Neural cell (in vitro differentiated cells): Measurements from ENCODE around the gene ACTL10. TPM values are rescaled to one million over a fixed set of nuclear protein-coding genes. Genes with fewer than 3 reads are reported as not detected.

Source experiments
- H2AFZ ChIP-seq: fragments of 200-600, 300-800 bp; sonication (generic), shearing (Covaris generic); 2 replicates; pipeline ENCODE4 v1.6.0; 2014; ENCODE audit warnings: low read depth, mild to moderate bottlenecking, antibody characterized with exemption, low read length, moderate library complexity
- H3F3A ChIP-seq: fragments of 200-600 bp; shearing (Covaris generic); 2 replicates; pipeline ENCODE4 v1.6.1; 2016; ENCODE audit warnings: mild to moderate bottlenecking, moderate library complexity, mixed read lengths, antibody characterized with exemption, low read length; ENCODE audit not compliant: insufficient read depth, poor library complexity, severe bottlenecking
- H3K27ac ChIP-seq: fragments of 200-600, 300-800 bp; sonication (generic), shearing (Covaris generic); 2 replicates; pipeline ENCODE4 v1.5.1; 2014; ENCODE audit warnings: mild to moderate bottlenecking, low read length, moderate library complexity
- H3K27me3 ChIP-seq: fragments of 300-800, 200-600 bp; sonication (generic), shearing (Covaris generic); 2 replicates; pipeline ENCODE4 v1.6.0; 2014; ENCODE audit warnings: mild to moderate bottlenecking, low read depth, low read length, moderate library complexity; ENCODE audit not compliant: insufficient read depth
- H3K36me3 ChIP-seq: fragments of 300-800, 200-600 bp; sonication (generic), shearing (Covaris generic); 2 replicates; pipeline ENCODE4 v1.5.1; 2014; ENCODE audit warnings: mild to moderate bottlenecking, antibody characterized with exemption, low read length, moderate library complexity; ENCODE audit not compliant: insufficient read depth
- H3K4me2 ChIP-seq: fragments of 300-800, 200-600 bp; sonication (generic), shearing (Covaris generic); 2 replicates; pipeline ENCODE4 v1.6.0; 2014; ENCODE audit warnings: mild to moderate bottlenecking, low read length
- H3K4me3 ChIP-seq: fragments of 300-800, 200-600 bp; sonication (generic), shearing (Covaris generic); 2 replicates; pipeline ENCODE4 v1.5.1; 2014; ENCODE audit warnings: mild to moderate bottlenecking, low read length, moderate library complexity
- H3K79me2 ChIP-seq: fragments of 200-600 bp; shearing (Covaris generic); replicated peaks from 2 replicates; pipeline ENCODE4 v1.6.0; 2014; ENCODE audit warnings: mild to moderate bottlenecking, low read length, moderate library complexity; ENCODE audit not compliant: insufficient read depth
- H3K9ac ChIP-seq: fragments of 300-800, 200-600 bp; sonication (generic), shearing (Covaris generic); 2 replicates; pipeline ENCODE4 v1.6.1; 2016; ENCODE audit warnings: mild to moderate bottlenecking, low read length, mixed read lengths
- H3K9me2 ChIP-seq: fragments of 200-600 bp; shearing (Covaris generic); 2 replicates; pipeline ENCODE4 v1.6.1; 2016; ENCODE audit warnings: mild to moderate bottlenecking, low read length, mixed read lengths; ENCODE audit not compliant: insufficient read depth
- H3K9me3 ChIP-seq: fragments of 200-600, 300-800 bp; sonication (generic), shearing (Covaris generic); 2 replicates; pipeline ENCODE4 v1.6.1; 2016; ENCODE audit warnings: mild to moderate bottlenecking, mixed run types, low read length, moderate library complexity, mixed read lengths
- H4K20me1 ChIP-seq: fragments of 200-600 bp; shearing (Covaris generic); 2 replicates; pipeline ENCODE4 v1.6.1; 2016; ENCODE audit warnings: mild to moderate bottlenecking, mixed run types; ENCODE audit not compliant: insufficient read depth
- CTCF ChIP-seq: fragments of 450-650 bp; IDR thresholded peaks from 2 replicates; pipeline ENCODE4 v1.5.1; 2014; ENCODE audit warnings: antibody characterized with exemption, mild to moderate bottlenecking, moderate library complexity; ENCODE audit not compliant: poor library complexity, severe bottlenecking
- EP300 ChIP-seq: fragments of 450-650 bp; conservative IDR thresholded peaks from 2 replicates; pipeline ENCODE4 v1.6.1; 2014; ENCODE audit warnings: antibody characterized with exemption, mild to moderate bottlenecking, moderate library complexity; ENCODE audit not compliant: poor library complexity, severe bottlenecking
- EZH2 ChIP-seq: fragments of 200-600, 300-800 bp; shearing (Covaris generic), sonication (generic); IDR thresholded peaks from 2 replicates; pipeline ENCODE4 v1.6.1; 2014; ENCODE audit warnings: antibody characterized with exemption, low read length, borderline replicate concordance, mild to moderate bottlenecking; ENCODE audit not compliant: insufficient read depth, poor library complexity, severe bottlenecking
- MXI1 ChIP-seq: fragments of 450-650 bp; conservative IDR thresholded peaks from 2 replicates; pipeline ENCODE4 v1.6.1; 2014; ENCODE audit warnings: antibody characterized with exemption, mild to moderate bottlenecking; ENCODE audit not compliant: poor library complexity, severe bottlenecking
- POLR2AphosphoS5 ChIP-seq: IDR thresholded peaks from 2 replicates; pipeline ENCODE4 v1.6.1; 2012
- RAD21 ChIP-seq: fragments of 450-650 bp; conservative IDR thresholded peaks from 2 replicates; pipeline ENCODE4 v1.6.1; 2014; ENCODE audit warnings: antibody characterized with exemption, mild to moderate bottlenecking, moderate library complexity
- REST ChIP-seq: IDR thresholded peaks from 2 replicates; pipeline ENCODE4 v1.6.1; 2012; ENCODE audit warnings: borderline replicate concordance
- SMC3 ChIP-seq: fragments of 450-650 bp; conservative IDR thresholded peaks from 2 replicates; pipeline ENCODE4 v1.6.1; 2014; ENCODE audit warnings: antibody characterized with exemption, mild to moderate bottlenecking, moderate library complexity; ENCODE audit not compliant: poor library complexity
- TAF1 ChIP-seq: IDR thresholded peaks from 2 replicates; pipeline ENCODE4 v1.6.1; 2012; ENCODE audit warnings: low read depth
- polyA plus RNA-seq: library from polyadenylated mRNA; depleted of rRNA; stranded (reverse); fragments of >200 nt; gene quantifications from 2 replicates; pipeline ENCODE4 v1.2.3, GENCODE V29; 2014

The ACTL10 gene
- polyA plus RNA-seq, 1 donor from 2014 or later: not detected

- H3F3A ChIP-seq: no peaks in the 10 kb centered on the region
- no peaks in the 10 kb centered on the region for H4K20me1 ChIP-seq
- no peak overlapping the region for H3K9ac ChIP-seq
- no peak for TF ChIP-seq REST
- no peak overlapping the region for H2AFZ ChIP-seq
- no peaks in the 10 kb centered on the region for H3K9me2 ChIP-seq
- peaks cover 5% of the 10 kb centered on the region for H3K36me3 ChIP-seq
- no peaks in the 10 kb centered on the region for H3K9me3 ChIP-seq
- no peaks in the 10 kb centered on the region for H3K27me3 ChIP-seq
- H3K4me2 ChIP-seq: no peak overlapping the region
- H3K79me2 ChIP-seq: no peaks in the 10 kb centered on the region
- H3K4me3 ChIP-seq: no peak overlapping the region
- H3K27ac ChIP-seq: no peak overlapping the region
These were observed 31.4 kb upstream of the ACTL10 start for GRCh38 chr20:33635341-33635740.

- Histone ChIP-seq H3F3A (no peaks in the 10 kb centered on the region), H3K79me2 (no peaks in the 10 kb centered on the region), H3K9me2 (no peaks in the 10 kb centered on the region), H3K27ac (no peak overlapping the region), H3K4me3 (no peak overlapping the region), H4K20me1 (no peaks in the 10 kb centered on the region), H3K9me3 (no peaks in the 10 kb centered on the region), H3K4me2 (no peak overlapping the region), H2AFZ (no peak overlapping the region), H3K27me3 (no peaks in the 10 kb centered on the region), H3K36me3 (peaks cover 5% of the 10 kb centered on the region), H3K9ac (no peak overlapping the region)
- TF ChIP-seq RAD21: no peak
These were observed 30.0 kb upstream of the ACTL10 start for GRCh38 chr20:33636776-33637175.

GRCh38 chr20:33640287-33640686, 26.5 kb upstream of the ACTL10 start:
- no peak overlapping the region for H3K4me3 ChIP-seq
- peaks cover 11% of the 10 kb centered on the region for H3K36me3 ChIP-seq
- no peak overlapping the region for H3K9ac ChIP-seq
- no peaks in the 10 kb centered on the region for H3K27me3 ChIP-seq
- TF ChIP-seq SMC3 (no peak), RAD21 (no peak), TAF1 (no peak), CTCF (no peak), REST (no peak), EP300 (no peak), MXI1 (no peak), EZH2 (no peak), POLR2AphosphoS5 (no peak)
- no peaks in the 10 kb centered on the region for H3K79me2 ChIP-seq
- no peak overlapping the region for H2AFZ ChIP-seq
- H3K9me2 ChIP-seq: no peaks in the 10 kb centered on the region
- H4K20me1 ChIP-seq: no peaks in the 10 kb centered on the region
- no peaks in the 10 kb centered on the region for H3F3A ChIP-seq
- H3K4me2 ChIP-seq: no peak overlapping the region
- H3K27ac ChIP-seq: no peak overlapping the region
- H3K9me3 ChIP-seq: no peaks in the 10 kb centered on the region
